HG03196 (cell line): ENCODE data around the gene MRPS15.
A peak's percentile ranks its signal among the peaks of the same experiment; 100 is the strongest.

ENCODE experiments used
- ATAC-seq: cut with Tn5 transposase; IDR thresholded peaks from one replicate; pipeline ENCODE4 v1.9.1; 2021; ENCODE audit not compliant: unreplicated experiment

Gene MRPS15

GRCh38 chr1:36432616-36433015 lies 31.6 kb downstream of the MRPS15 start:
- ATAC-seq, result no peak

- no peak for ATAC-seq
Observed at GRCh38 chr1:36425791-36426190, 38.4 kb downstream of the MRPS15 start.

GRCh38 chr1:36421649-36422048 lies 42.5 kb downstream of the MRPS15 start:
- ATAC-seq, result no peak

- peak; percentile 83 for ATAC-seq
Observed at GRCh38 chr1:36420836-36421317, 43.3 kb downstream of the MRPS15 start.

GRCh38 chr1:36420409-36420808 lies 43.8 kb downstream of the MRPS15 start:
- ATAC-seq, result no peak

GRCh38 chr1:36419569-36419968 lies 44.6 kb downstream of the MRPS15 start:
- no peak for ATAC-seq

- ATAC-seq, result no peak
Observed at GRCh38 chr1:36419140-36419539, 45.0 kb downstream of the MRPS15 start.

GRCh38 chr1:36417931-36418330 lies 46.3 kb downstream of the MRPS15 start:
- no peak for ATAC-seq

- no peak for ATAC-seq
Observed at GRCh38 chr1:36415661-36416326, 48.4 kb downstream of the MRPS15 start.

GRCh38 chr1:36414384-36414783 lies 49.8 kb downstream of the MRPS15 start:
- no peak for ATAC-seq

GRCh38 chr1:36411674-36412648 lies 52.2 kb downstream of the MRPS15 start:
- ATAC-seq, result no peak

GRCh38 chr1:36408479-36408878 lies 55.7 kb downstream of the MRPS15 start:
- no peak for ATAC-seq

GRCh38 chr1:36406440-36406839 lies 57.7 kb downstream of the MRPS15 start:
- ATAC-seq, result no peak
